Trophoblast cell (in vitro differentiated cells and primary cell): ENCODE measurements around the gene ZNF80. TPM values are rescaled to one million over a fixed set of nuclear protein-coding genes. Genes with fewer than 3 reads are reported as not detected.
"Not testable (repeated sequence)": the region's sequence is repeated elsewhere in the genome, so short reads cannot be mapped to it uniquely, and the experiment has no call there.

Experiments used
- DNase-seq, 2 donors: peaks; one replicate each; pipeline ENCODE4 v3.0.0-alpha.2; 2016
- H2AFZ ChIP-seq: 2 replicates; pipeline ENCODE4 v1.6.1; 2013; ENCODE audit warnings: low read length, moderate library complexity, mild to moderate bottlenecking; ENCODE audit not compliant: insufficient read depth, poor library complexity
- H2AK5ac ChIP-seq: 2 replicates; pipeline ENCODE4 v1.6.1; 2013; ENCODE audit warnings: mild to moderate bottlenecking, low read length
- H2BK120ac ChIP-seq: 2 replicates; pipeline ENCODE4 v1.6.1; 2013; ENCODE audit warnings: low read length, mild to moderate bottlenecking, moderate library complexity; ENCODE audit not compliant: insufficient read depth, poor library complexity
- H2BK12ac ChIP-seq: 2 replicates; pipeline ENCODE4 v1.6.1; 2013; ENCODE audit warnings: mild to moderate bottlenecking, low read length, moderate library complexity
- H2BK5ac ChIP-seq: 2 replicates; pipeline ENCODE4 v1.6.1; 2013; ENCODE audit warnings: low read length, low read depth, moderate library complexity, mild to moderate bottlenecking; ENCODE audit not compliant: poor library complexity
- H3K14ac ChIP-seq: 2 replicates; pipeline ENCODE4 v1.6.1; 2013; ENCODE audit warnings: mild to moderate bottlenecking, low read length
- H3K18ac ChIP-seq: 2 replicates; pipeline ENCODE4 v1.6.1; 2013; ENCODE audit warnings: mild to moderate bottlenecking, low read length
- H3K23ac ChIP-seq: 2 replicates; pipeline ENCODE4 v1.6.1; 2013; ENCODE audit warnings: low read length
- H3K27ac ChIP-seq: 2 replicates; pipeline ENCODE4 v1.5.1; 2013; ENCODE audit warnings: low read depth, mild to moderate bottlenecking, inconsistent platforms, low read length, moderate library complexity
- H3K27me3 ChIP-seq: 2 replicates; pipeline ENCODE4 v1.6.1; 2013; ENCODE audit warnings: inconsistent platforms, mild to moderate bottlenecking, low read length, moderate library complexity; ENCODE audit not compliant: insufficient read depth
- H3K36me3 ChIP-seq, 2 experiments: 1 replicate in 1 of 2; 2 replicates in 1 of 2; pipeline ENCODE4 v1.6.1; 2013; ENCODE audit warnings: low read length in 2 of 2, mild to moderate bottlenecking in 2 of 2, moderate library complexity in 1 of 2; ENCODE audit not compliant: insufficient read depth in 2 of 2, control insufficient read depth in 1 of 2
- H3K4ac ChIP-seq: 2 replicates; pipeline ENCODE4 v1.6.1; 2013; ENCODE audit warnings: low read depth, mild to moderate bottlenecking, low read length, moderate library complexity
- H3K4me1 ChIP-seq, 2 experiments: 1 replicate in 1 of 2; 2 replicates in 1 of 2; pipeline ENCODE4 v1.6.1; 2013; ENCODE audit warnings: low read length in 2 of 2, mild to moderate bottlenecking in 2 of 2, moderate library complexity in 1 of 2; ENCODE audit not compliant: insufficient read depth in 2 of 2, control insufficient read depth in 1 of 2
- H3K4me2 ChIP-seq: 2 replicates; pipeline ENCODE4 v1.6.1; 2013; ENCODE audit warnings: inconsistent platforms, mild to moderate bottlenecking, low read length, moderate library complexity
- H3K4me3 ChIP-seq: 2 replicates; pipeline ENCODE4 v1.5.1; 2013; ENCODE audit warnings: mild to moderate bottlenecking, low read depth, low read length, inconsistent platforms
- H3K79me1 ChIP-seq: one replicate; pipeline ENCODE4 v1.6.1; 2013; ENCODE audit warnings: low read length
- H3K79me2 ChIP-seq: 2 replicates; pipeline ENCODE4 v1.6.1; 2013; ENCODE audit warnings: low read length, mild to moderate bottlenecking; ENCODE audit not compliant: control insufficient read depth, insufficient read depth, poor library complexity
- H3K9ac ChIP-seq: 2 replicates; pipeline ENCODE4 v1.6.1; 2013; ENCODE audit warnings: mild to moderate bottlenecking, low read length
- H3K9me3 ChIP-seq: 2 replicates; pipeline ENCODE4 v1.6.1; 2013; ENCODE audit warnings: low read depth, mild to moderate bottlenecking, control low read depth, inconsistent platforms, low read length; ENCODE audit not compliant: insufficient read depth
- H4K12ac ChIP-seq: 2 replicates; pipeline ENCODE4 v1.6.1; 2013; ENCODE audit warnings: low read depth, mild to moderate bottlenecking, low read length, moderate library complexity
- H4K8ac ChIP-seq: 2 replicates; pipeline ENCODE4 v1.6.1; 2013; ENCODE audit warnings: low read depth, mild to moderate bottlenecking, low read length, moderate library complexity
- H4K91ac ChIP-seq: one replicate; pipeline ENCODE4 v1.6.1; 2013; ENCODE audit warnings: low read depth, mild to moderate bottlenecking, low read length, moderate library complexity
- WGBS: extraction: QIAGEN DNeasy Blood & Tissue Kit; methylation state at CpG from one replicate; pipeline ENCODE4 v1.1.7; 2013; ENCODE audit warnings: missing lambda C conversion rate; ENCODE audit not compliant: insufficient read length, insufficient coverage; ENCODE audit errors: extremely low coverage; 5-methylcytosine and 5-hydroxymethylcytosine counted together
- polyA plus RNA-seq: library from polyadenylated mRNA; stranded (reverse); fragments of 200-250 nt; gene quantifications from 2 replicates; pipeline ENCODE4 v1.2.3, GENCODE V29; 2013

ZNF80 gene
- not detected in 2 replicates for polyA plus RNA-seq

DNA sequence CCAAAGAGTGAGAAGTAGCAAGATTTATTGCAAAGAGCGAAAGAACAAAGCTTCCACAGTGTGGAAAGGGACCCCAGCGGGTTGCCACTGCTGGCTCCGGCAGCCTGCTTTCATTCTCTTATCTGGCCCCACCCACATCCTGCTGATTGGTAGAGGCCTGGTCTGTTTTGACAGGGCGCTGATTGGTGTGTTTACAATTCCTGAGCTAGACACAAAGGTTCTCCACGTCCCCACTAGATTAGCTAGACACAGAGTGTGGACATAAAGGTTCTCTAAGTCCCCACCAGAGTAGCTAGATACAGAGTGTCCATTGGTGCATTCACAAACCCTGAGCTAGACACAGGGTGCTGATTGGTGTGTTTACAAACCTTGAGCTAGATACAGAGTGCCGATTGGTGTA, at the start of gene ZNF80:
ZNF80 (minus strand) TSS at position 101 of the 400 bp plus-strand sequence. CDS start 504 bp downstream, outside the sequence.
- H3K18ac ChIP-seq, H3K9me3 ChIP-seq, DNase-seq, H3K36me3 ChIP-seq, H3K9ac ChIP-seq, H2AFZ ChIP-seq, H3K4ac ChIP-seq, H3K4me1 ChIP-seq, H4K91ac ChIP-seq, H3K14ac ChIP-seq, H3K79me2 ChIP-seq, H3K4me2 ChIP-seq, H3K27me3 ChIP-seq, H2AK5ac ChIP-seq, H4K8ac ChIP-seq, H3K4me3 ChIP-seq, H4K12ac ChIP-seq, H3K79me1 ChIP-seq, H3K27ac ChIP-seq, H2BK5ac ChIP-seq, H2BK12ac ChIP-seq, H2BK120ac ChIP-seq, H3K23ac ChIP-seq: not testable (repeated sequence)
- no CpG with 5 or more reads among the region's 6 CpGs for WGBS

DNA sequence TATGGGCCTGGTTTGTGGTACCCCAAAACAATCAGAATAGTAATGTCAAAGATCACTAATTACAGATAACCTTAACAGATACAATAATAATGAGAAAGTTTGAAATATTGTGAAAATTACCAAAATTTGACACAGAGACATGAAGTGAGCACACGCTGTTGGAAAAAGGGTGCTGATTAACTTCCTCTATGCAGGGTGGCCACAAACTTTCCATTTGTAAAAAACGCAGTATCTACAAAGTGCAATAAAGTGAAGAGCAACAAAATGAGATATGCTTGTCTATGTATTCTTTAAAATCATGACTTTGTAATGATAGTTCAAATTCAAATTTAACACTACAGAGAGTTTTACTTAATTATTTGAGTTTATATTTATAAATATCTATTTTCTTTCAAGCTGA, 48.9 kb upstream of the ZNF80 start:
- H4K12ac ChIP-seq = no peak overlapping the region
- no peak overlapping the region for H3K23ac ChIP-seq
- no peak for DNase-seq
- H2BK120ac ChIP-seq = no peak overlapping the region
- H2AK5ac ChIP-seq = no peak overlapping the region
- no peaks in the 10 kb centered on the region for H3K79me1 ChIP-seq
- no peak overlapping the region for H3K18ac ChIP-seq
- H3K4me1 ChIP-seq = no peaks in the 10 kb centered on the region
- H2BK5ac ChIP-seq = no peak overlapping the region
- no peak overlapping the region for H3K9ac ChIP-seq
- no peak overlapping the region for H2BK12ac ChIP-seq
- no peaks in the 10 kb centered on the region for H3K9me3 ChIP-seq
- H3K4me3 ChIP-seq = no peak overlapping the region
- no CpG with 5 or more reads among the region's 2 CpGs for WGBS
- no peaks in the 10 kb centered on the region for H3K27me3 ChIP-seq
- no peak overlapping the region for H3K4me2 ChIP-seq
- H3K79me2 ChIP-seq = no peaks in the 10 kb centered on the region
- no peak overlapping the region for H4K8ac ChIP-seq
- no peak overlapping the region for H2AFZ ChIP-seq
- no peak overlapping the region for H3K14ac ChIP-seq
- H4K91ac ChIP-seq = no peak overlapping the region
- no peaks in the 10 kb centered on the region for H3K36me3 ChIP-seq
- no peak overlapping the region for H3K4ac ChIP-seq
- no peak overlapping the region for H3K27ac ChIP-seq

DNA sequence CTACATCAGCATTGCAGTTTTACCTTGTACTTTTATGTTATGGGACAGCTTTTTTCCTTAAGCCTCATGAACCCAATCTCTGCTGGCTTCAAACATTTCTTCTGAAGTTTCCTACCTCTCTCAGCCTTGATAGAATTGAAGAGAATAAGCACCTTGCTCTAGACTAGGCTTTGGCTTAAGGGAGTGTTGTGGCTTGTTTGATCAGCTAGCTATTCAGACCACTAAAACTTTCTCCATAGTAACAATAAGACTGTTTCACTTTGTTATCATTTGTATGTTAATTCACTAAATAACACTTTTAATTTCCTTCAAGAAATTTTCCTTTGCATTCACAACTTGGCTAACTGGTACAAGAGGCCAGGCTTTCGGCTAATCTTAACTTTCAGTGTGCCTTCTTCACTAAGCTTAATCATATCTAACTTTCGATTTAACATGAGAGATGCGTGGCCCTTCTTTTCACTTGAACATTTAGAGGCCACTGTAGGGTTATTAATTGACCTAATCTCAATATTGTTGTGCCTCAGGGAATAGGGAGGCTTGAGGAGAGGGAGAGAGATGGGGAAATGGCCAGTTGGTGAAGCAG, 48.4 kb upstream of the ZNF80 start:
- no peak overlapping the region for H3K14ac ChIP-seq
- no peak overlapping the region for H3K23ac ChIP-seq
- no peak overlapping the region for H2BK5ac ChIP-seq
- H3K36me3 ChIP-seq = no peaks in the 10 kb centered on the region
- H3K79me1 ChIP-seq = no peaks in the 10 kb centered on the region
- H3K4me2 ChIP-seq = no peak overlapping the region
- H4K91ac ChIP-seq = no peak overlapping the region
- H3K9me3 ChIP-seq = no peaks in the 10 kb centered on the region
- H2AK5ac ChIP-seq = no peak overlapping the region
- no peak overlapping the region for H2BK120ac ChIP-seq
- H3K4ac ChIP-seq = no peak overlapping the region
- H3K27me3 ChIP-seq = no peaks in the 10 kb centered on the region
- H3K9ac ChIP-seq = no peak overlapping the region
- no peak overlapping the region for H4K8ac ChIP-seq
- WGBS = no CpG with 5 or more reads among the region's 3 CpGs
- no peak overlapping the region for H3K18ac ChIP-seq
- DNase-seq = no peak
- no peaks in the 10 kb centered on the region for H3K4me1 ChIP-seq
- no peak overlapping the region for H4K12ac ChIP-seq
- H3K27ac ChIP-seq = no peak overlapping the region
- H3K79me2 ChIP-seq = no peaks in the 10 kb centered on the region
- H2AFZ ChIP-seq = no peak overlapping the region
- no peak overlapping the region for H2BK12ac ChIP-seq
- H3K4me3 ChIP-seq = no peak overlapping the region

DNA sequence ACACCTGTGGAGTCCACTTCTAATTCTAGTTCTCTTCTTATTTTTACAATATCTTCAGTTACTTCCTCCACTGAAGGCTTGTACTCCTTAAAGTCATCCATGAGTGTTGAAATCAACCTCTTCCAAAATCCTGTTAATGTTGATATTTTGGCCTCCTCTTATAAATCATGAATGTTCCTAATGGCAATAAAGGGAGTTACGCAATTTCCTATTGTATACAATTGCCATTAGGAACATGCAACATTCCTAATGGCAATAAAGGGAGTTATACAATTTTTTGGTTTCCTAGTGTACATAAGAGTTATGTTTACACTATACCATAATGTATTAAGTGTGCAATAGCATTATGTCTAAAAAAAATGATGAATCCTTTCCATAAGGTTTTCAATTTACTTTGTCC, 47.3 kb upstream of the ZNF80 start:
- Histone ChIP-seq H3K4ac (no peak overlapping the region), H2AFZ (no peak overlapping the region), H4K91ac (no peak overlapping the region), H3K4me3 (no peak overlapping the region), H3K23ac (no peak overlapping the region), H4K8ac (no peak overlapping the region), H3K79me2 (no peaks in the 10 kb centered on the region), H3K27ac (no peak overlapping the region), H3K4me1 (no peaks in the 10 kb centered on the region), H3K4me2 (no peak overlapping the region), H3K14ac (no peak overlapping the region), H3K27me3 (no peaks in the 10 kb centered on the region), H2BK120ac (no peak overlapping the region), H2BK5ac (no peak overlapping the region), H4K12ac (no peak overlapping the region), H3K36me3 (no peaks in the 10 kb centered on the region), H3K18ac (no peak overlapping the region), H3K79me1 (no peaks in the 10 kb centered on the region), H2AK5ac (no peak overlapping the region), H3K9ac (no peak overlapping the region), H2BK12ac (no peak overlapping the region), H3K9me3 (no peaks in the 10 kb centered on the region)
- no peak for DNase-seq
- no CpG with 5 or more reads among the region's 1 CpG for WGBS
